ENCODE data around the gene PARP3.
A peak's percentile ranks its signal among the peaks of the same experiment; 100 is the strongest.

PARP3 gene

GRCh38 chr3:51954713-51955112 lies 12.6 kb downstream of the PARP3 start:
- Histone ChIP-seq H3K4me2 (ENCODE audit: insufficient read depth, low read length) (no peak overlapping the region), H3K27ac (ENCODE audit: low read length) (no peak overlapping the region), H3K36me3 (ENCODE audit: insufficient read depth, low read length) (no peaks in the 10 kb centered on the region), H3K9me3 (ENCODE audit: insufficient read depth, low read length, severe bottlenecking) (no peaks in the 10 kb centered on the region), H4K20me1 (ENCODE audit: insufficient read depth, low read length) (no peaks in the 10 kb centered on the region), H3K4me1 (ENCODE audit: insufficient read depth, low read length) (no peaks in the 10 kb centered on the region), H3K79me2 (ENCODE audit: insufficient read depth, low read length) (no peaks in the 10 kb centered on the region), H2AFZ (ENCODE audit: low read depth, low read length) (no peak overlapping the region), H3K4me3 (ENCODE audit: low read depth in 1 of 2, low read length in 2 of 2) (no peak overlapping the region), H3K9ac (ENCODE audit: low read depth, low read length) (no peak overlapping the region), H3K27me3 (ENCODE audit: insufficient read depth, low read length, poor library complexity) (no peaks in the 10 kb centered on the region)
- ATAC-seq (ENCODE audit: insufficient read depth, low read depth) (no peak), DNase-seq (no peak)
- TF ChIP-seq EZH2 (IDR thresholded peaks at IDR 0.05; ENCODE audit: borderline replicate concordance, low read depth, low read length, severe bottlenecking) = no peak
- TF ChIP-seq CTCF (IDR thresholded peaks at IDR 0.05; ENCODE audit: borderline replicate concordance, extremely low read depth, low read length, poor library complexity, severe bottlenecking) = no peak

- Histone ChIP-seq H3K9me3 (ENCODE audit: insufficient read depth, low read length, severe bottlenecking) (no peaks in the 10 kb centered on the region), H3K4me3 (ENCODE audit: low read depth in 1 of 2, low read length in 2 of 2) (no peak within 1 kb of the TSS), H3K36me3 (ENCODE audit: insufficient read depth, low read length) (no peaks in the 10 kb centered on the region), H3K4me2 (ENCODE audit: insufficient read depth, low read length) (no peak within 1 kb of the TSS), H2AFZ (ENCODE audit: low read depth, low read length) (no peak within 1 kb of the TSS), H3K27ac (ENCODE audit: low read length) (no peak within 1 kb of the TSS), H3K9ac (ENCODE audit: low read depth, low read length) (no peak within 1 kb of the TSS), H4K20me1 (ENCODE audit: insufficient read depth, low read length) (no peaks in the 10 kb centered on the region), H3K79me2 (ENCODE audit: insufficient read depth, low read length) (no peaks in the 10 kb centered on the region), H3K4me1 (ENCODE audit: insufficient read depth, low read length) (no peaks in the 10 kb centered on the region), H3K27me3 (ENCODE audit: insufficient read depth, low read length, poor library complexity) (no peaks in the 10 kb centered on the region)
- DNase-seq (no peak), ATAC-seq (ENCODE audit: insufficient read depth, low read depth) (peak; percentile 56)
- TF ChIP-seq EZH2 (IDR thresholded peaks at IDR 0.05; ENCODE audit: borderline replicate concordance, low read depth, low read length, severe bottlenecking) (no peak), CTCF (IDR thresholded peaks at IDR 0.05; ENCODE audit: borderline replicate concordance, extremely low read depth, low read length, poor library complexity, severe bottlenecking) (no peak)
These were observed 13.2 kb downstream of the PARP3 start, which contains the start of gene GPR62 for GRCh38 chr3:51955175-51955892. Gene GPR62 (plus strand): TSS chr3:51955381. CDS start chr3:51955653, 272 bp downstream.

GRCh38 chr3:51955893-51956770 lies 14.0 kb downstream of the PARP3 start:
- Histone ChIP-seq H3K36me3 (ENCODE audit: insufficient read depth, low read length) (no peaks in the 10 kb centered on the region), H3K4me2 (ENCODE audit: insufficient read depth, low read length) (no peak overlapping the region), H4K20me1 (ENCODE audit: insufficient read depth, low read length) (no peaks in the 10 kb centered on the region), H3K27me3 (ENCODE audit: insufficient read depth, low read length, poor library complexity) (no peaks in the 10 kb centered on the region), H3K9me3 (ENCODE audit: insufficient read depth, low read length, severe bottlenecking) (no peaks in the 10 kb centered on the region), H2AFZ (ENCODE audit: low read depth, low read length) (no peak overlapping the region), H3K4me3 (ENCODE audit: low read depth in 1 of 2, low read length in 2 of 2) (no peak overlapping the region), H3K4me1 (ENCODE audit: insufficient read depth, low read length) (no peaks in the 10 kb centered on the region), H3K79me2 (ENCODE audit: insufficient read depth, low read length) (no peaks in the 10 kb centered on the region), H3K27ac (ENCODE audit: low read length) (no peak overlapping the region), H3K9ac (ENCODE audit: low read depth, low read length) (no peak overlapping the region)
- peak; percentile 25 for TF ChIP-seq CTCF (IDR thresholded peaks at IDR 0.05; ENCODE audit: borderline replicate concordance, extremely low read depth, low read length, poor library complexity, severe bottlenecking)
- no peak for TF ChIP-seq EZH2 (IDR thresholded peaks at IDR 0.05; ENCODE audit: borderline replicate concordance, low read depth, low read length, severe bottlenecking)
- DNase-seq (no peak), ATAC-seq (ENCODE audit: insufficient read depth, low read depth) (peak; percentile 46)
